CD4-positive, alpha-beta T cell treated with Interleukin-15 for 4 hours (primary cell): ENCODE data around the gene HDAC7.

ENCODE experiments used
- DNase-seq: peaks from one replicate; pipeline ENCODE4 v3.0.0-alpha.2; 2020; ENCODE audit warnings: low spot score

HDAC7 gene

DNA sequence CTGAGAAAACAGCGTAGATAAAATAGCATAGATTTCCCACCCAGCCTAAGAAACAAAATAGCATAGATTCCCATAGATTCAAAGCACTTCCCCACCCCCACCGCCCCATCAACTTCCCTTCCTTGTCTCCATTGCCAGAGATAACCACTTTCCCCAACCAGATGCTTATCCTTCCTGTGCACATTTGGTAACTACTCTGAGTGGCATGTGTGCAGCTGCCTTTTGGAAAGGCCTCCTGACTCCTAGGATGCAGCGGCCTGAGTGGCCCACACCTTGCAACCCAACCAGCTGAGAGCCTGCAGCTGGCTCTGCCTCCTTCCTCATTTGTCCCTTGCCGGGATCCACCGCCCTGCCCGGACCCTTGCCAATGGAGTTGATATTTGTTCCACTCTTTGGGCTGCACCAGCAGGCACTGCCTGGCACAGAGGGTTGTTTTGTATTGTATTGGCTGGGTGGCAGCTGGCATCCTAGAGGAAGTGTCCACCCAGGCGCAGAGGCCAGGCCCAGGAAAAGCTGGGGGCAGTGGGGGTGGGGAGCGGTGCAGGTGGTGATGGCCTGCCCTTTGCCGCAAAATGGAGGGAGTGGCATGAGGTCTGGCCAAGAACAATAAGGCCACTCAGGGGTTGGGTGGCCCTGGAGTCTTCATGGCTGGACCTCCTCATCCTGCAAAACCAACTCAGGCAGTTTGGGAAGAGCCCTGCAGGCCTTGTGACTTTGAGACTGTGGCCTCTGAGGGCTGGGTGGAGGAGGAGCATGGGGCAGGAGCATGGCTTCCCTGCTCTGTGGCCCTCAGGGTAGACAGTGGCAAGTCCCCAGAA is 41.8 kb downstream of the HDAC7 start:
- no peak for DNase-seq

DNA sequence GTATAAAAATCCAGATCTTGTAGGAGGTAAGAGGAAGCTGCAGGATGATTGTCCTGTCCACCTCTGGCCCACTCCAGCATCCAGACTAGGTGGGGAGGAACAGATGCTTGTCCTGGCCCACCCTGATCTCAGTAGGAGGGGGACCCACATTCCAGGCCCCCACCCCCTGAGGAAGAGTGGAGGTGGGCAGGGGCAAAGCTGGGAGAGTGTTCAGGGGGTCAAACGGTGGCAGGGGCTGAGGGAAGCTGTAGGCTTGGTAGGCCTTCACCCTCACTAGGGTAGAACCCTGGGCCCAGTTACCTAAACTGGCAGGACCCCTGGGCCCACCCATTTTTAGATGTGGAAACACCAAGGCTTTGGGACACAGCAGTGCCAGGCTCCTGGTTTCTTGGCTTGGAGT is 42.6 kb downstream of the HDAC7 start:
- DNase-seq: no peak

DNA sequence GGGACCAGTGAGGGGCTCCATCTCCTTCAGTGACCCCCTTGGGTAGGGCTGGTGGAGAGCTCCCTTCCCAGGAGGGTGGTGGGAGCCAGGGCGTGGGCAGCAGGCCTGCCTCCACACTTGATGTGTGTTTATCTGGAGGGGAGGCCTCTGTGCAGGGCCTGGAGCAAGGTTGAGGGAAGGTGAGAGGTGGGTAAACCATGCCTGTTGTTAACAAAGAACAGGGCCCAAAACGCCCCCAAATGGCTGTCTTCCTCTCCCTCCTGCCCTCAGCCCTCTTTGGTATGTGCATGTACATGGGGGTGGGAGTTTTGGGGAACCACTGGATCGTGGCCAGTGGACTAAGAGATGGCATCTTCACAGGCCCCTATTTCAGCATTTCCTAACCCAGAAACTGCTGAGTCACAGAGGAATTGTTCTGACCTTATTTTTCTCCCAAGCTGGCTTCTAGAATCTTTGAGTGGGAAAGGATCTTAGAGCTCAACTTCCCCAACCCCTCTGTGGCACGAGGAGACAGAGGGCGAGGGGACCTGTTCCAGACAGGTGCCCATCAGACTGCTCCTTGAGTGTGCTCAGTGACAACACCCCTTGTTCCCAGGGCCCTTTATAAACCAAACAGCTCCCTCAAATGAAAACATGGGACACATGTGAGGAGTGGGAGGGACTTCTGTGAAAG is 43.1 kb downstream of the HDAC7 start:
- no peak for DNase-seq

GRCh38 chr12:47775100-47775911 is 44.4 kb downstream of the HDAC7 start:
- DNase-seq: no peak

GRCh38 chr12:47774663-47775062 is 45.0 kb downstream of the HDAC7 start:
- no peak for DNase-seq

DNA sequence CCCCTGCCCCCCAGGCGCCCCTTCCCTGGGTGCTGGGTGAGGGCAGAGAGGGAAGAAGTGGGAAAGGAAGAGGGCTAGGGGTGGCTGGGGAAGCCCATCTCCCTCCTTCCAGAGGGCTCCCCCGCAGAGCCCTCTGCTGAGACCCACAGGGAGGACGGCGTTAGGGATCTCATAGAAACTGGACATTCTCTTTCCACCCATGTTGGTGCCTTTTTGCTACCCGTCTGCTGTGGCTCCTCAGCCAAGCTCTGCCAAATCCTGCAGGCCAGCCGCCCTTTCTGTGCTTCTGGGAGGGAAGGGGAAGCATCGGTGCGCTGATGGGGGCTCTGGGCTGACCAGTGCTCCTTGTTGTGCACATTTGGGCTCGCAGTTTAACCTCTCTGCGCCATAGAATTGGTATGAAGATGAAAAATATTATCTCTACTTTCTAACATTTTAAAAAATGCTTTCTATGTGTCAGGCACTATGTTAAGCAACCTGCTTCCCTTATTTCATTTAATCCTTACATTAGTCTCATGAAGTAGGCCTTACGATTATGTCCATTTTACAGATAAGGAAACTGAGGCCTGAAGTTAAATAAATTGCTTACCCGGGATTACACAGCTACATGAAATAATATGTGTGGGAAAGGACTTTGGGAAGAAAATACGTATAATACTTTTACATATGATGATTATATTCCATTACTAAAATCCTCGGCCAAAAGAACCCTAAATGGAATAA is 45.7 kb downstream of the HDAC7 start:
- DNase-seq: no peak

DNA sequence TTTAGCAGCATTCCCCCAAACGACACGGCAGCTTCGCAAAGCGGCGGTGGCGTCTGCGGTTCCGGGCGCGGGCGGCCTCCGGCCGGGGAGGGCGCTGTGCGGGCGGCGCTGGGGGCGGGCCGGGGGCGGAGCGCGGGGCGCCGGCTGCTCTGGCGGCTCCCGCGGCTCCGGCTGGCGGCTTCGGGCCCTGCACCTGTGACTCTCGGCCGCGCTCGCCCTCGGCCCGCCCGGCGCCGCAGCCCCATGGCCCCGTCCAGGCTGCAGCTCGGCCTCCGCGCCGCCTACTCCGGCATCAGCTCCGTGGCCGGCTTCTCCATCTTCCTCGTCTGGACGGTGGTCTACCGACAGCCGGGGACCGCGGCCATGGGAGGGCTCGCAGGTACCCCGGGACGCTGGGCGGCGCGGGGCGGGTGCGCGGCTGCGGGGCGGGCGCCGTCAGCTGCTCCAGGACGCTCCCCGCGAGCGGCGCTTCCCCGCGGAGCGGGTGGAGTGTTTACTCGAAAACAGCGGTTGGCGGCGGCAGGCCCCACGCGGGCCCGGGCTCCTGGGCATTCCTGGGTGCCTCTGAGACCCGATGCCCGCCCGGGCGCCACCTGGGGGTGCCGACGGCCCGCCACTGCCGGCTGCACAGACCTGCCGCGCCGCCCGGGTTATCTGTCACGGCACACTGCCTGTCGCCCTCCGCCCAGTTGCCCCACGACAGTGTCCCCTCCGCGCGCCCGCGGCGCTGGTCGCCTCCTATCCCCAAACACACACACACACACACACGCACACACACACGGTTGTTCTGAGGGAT is 46.4 kb downstream of the HDAC7 start, which contains the start of gene SLC48A1:
SLC48A1 (plus strand) TSS at position 177 of the 796 bp plus-strand sequence; CDS start at position 244, 67 bp downstream.
- DNase-seq: peak; percentile 68

DNA sequence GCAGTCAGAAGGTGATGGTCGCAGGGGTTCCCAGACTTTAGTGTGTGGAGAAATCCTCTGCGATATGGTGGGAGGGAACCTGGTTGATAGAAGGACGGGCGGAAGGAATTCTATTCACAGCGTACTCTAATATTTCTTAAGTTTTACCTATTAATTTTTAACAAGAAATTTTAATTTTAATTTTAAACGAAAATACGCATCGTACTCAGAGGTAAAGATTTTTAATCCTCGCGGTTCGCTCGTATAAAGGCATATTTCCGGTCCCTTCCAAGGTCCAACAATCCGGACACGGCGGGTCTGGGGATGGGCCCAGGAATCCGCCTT is 47.0 kb downstream of the HDAC7 start:
- no peak for DNase-seq

GRCh38 chr12:47772094-47772660 is 47.5 kb downstream of the HDAC7 start:
- no peak for DNase-seq

GRCh38 chr12:47771304-47771703 is 48.4 kb downstream of the HDAC7 start:
- no peak for DNase-seq

DNA sequence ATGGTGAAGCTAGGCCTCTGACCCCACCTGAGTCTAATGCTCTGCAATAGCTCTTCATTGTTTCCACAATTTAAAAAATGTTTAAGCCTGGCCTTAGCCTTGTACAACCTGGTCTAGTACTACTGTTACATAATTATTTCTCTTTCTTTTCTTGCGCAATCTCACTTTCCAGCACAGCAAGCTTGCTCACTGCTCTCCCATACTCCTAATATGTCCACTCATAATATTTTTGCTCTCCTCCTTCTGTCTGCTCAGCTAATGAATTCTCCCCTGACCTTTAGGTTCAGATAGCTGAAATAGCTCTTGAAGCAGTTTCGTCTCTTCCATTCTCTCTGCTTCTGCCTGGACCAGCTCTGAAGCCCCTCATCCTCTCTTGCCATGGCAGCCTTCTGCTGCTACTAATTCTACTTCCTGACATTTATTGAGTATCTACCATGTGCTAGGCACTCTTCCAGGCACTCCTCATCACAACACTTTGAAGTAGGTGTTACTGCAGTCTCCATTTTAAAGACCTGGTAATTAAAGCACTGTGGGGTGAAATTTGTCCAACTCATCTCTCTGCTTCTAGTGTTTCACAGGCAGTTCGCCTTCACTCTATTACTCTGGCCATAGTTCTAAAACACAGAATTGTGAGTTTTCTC is 49.5 kb downstream of the HDAC7 start:
- DNase-seq: no peak

- no peak for DNase-seq
Observed at GRCh38 chr12:47769234-47770085, 50.2 kb downstream of the HDAC7 start.

- no peak for DNase-seq
Observed at GRCh38 chr12:47768323-47768811, 51.3 kb downstream of the HDAC7 start.

- DNase-seq: peak; percentile 80
Observed at GRCh38 chr12:47767216-47767724, 52.4 kb downstream of the HDAC7 start.

GRCh38 chr12:47766502-47767215 is 53.0 kb downstream of the HDAC7 start:
- DNase-seq: no peak

DNA sequence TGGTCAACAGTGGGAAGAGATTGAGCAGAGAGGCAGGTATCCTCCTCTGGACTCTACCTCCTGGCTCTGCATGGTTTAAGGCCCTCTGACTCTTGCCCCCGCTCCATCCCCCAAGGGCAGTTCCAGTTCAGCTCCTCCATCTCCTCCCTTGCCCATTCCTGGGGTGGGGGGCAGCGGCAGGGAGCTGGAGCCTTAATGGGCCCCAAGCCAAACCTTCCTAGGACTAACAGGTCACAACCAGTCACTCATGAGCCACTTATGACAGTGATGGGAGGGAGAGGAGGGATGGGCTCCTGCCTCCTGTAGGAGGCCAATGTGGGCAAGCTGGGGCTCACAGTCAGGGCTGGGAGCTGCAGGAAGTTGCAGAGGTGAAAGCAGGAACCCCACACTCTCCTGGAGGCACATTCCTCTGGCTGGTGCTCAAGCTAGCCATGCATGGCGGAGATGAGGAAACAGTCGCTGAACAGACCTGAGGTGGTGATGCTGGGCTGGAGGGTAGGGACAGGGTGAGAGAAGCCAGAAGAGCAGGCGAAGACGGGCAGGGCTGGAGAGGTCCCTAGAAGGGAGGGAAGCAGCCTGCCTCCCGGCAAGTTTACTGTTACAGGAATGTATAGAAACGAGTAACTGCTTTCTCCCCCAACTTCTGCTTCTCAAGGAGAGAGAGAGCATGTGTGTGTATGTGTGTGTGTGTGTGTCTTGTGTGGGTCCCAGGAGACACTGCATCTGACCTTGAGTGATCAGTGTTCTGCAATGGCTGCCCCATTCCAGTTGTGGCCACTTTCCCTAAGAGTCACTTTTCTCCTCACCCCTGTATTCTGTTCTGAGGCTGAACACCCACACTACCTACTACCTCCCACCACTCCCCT is 56.0 kb downstream of the HDAC7 start:
- DNase-seq: no peak

GRCh38 chr12:47762850-47763465 is 56.7 kb downstream of the HDAC7 start:
- no peak for DNase-seq
